HG03439 (cell line): Measurements from ENCODE around the gene MYOM1.

Experiments
- ATAC-seq: cut with Tn5 transposase; IDR thresholded peaks from one replicate; pipeline ENCODE4 v1.9.1; 2021; ENCODE audit warnings: mild to moderate bottlenecking, moderate library complexity; ENCODE audit not compliant: unreplicated experiment

MYOM1 gene

DNA sequence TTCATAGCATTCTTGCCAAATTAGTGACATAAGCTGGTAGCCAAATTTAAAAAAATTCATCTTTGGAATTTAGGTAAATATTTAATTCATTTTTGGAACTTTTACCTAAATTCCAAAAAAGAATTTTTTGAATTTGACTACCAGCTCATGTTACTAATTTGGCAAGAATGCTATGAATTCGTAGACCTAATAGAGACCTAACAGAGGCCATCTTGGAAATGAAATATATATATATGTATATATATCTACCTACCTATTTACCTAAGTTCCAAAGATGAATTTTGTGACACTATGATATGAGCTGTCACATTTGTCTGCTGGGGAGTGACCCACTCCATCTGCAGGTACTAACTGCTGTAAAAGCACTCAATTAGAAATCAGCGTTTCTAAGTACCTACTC lies 65.6 kb downstream of the MYOM1 start:
- ATAC-seq: no peak

DNA sequence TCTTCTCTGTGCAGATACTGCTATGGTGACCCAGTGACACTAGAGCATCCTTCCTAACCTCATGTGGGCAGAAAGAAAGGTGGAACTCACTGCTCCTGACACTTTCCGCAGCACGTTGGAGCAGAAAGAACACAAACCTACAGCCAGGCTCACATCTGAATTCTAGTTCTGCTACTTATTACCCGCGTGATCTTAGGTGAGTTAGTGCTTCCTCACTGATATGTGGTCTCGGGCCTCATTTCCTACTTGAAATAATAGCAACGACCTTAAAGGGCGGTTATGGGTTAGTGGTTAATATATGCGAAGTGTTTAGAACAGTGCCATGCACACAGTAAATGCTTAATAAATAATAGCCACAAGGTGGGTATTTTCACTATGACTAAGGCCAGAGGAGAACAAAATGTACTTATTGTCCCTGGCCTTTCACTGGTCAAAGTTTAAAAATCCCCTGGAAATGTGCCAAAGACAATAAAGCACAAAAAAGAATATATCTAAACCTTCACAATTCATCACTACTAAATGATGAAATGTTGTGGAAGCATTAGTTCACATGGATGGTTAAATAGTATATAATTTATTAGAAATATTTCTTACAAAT lies 66.6 kb downstream of the MYOM1 start:
- no peak for ATAC-seq

DNA sequence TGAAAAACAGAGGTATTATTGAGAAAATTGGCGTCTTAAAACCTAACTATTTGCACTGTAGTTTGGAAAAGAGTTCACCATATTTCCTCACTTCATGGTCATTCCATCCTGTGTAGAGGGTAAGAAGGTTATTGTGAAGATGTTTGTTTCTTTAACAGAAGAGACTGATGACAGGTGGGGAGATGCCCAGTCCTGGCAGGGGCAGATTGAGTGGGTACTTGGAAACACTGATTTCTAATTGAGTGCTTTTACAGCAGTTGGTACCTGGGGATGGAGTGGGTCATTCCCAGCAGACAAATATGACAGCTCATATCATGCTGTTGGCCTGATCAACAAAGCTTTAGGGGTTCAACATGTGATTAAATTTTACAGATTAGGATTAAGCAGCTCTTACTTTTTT lies 67.5 kb downstream of the MYOM1 start:
- ATAC-seq: no peak

DNA sequence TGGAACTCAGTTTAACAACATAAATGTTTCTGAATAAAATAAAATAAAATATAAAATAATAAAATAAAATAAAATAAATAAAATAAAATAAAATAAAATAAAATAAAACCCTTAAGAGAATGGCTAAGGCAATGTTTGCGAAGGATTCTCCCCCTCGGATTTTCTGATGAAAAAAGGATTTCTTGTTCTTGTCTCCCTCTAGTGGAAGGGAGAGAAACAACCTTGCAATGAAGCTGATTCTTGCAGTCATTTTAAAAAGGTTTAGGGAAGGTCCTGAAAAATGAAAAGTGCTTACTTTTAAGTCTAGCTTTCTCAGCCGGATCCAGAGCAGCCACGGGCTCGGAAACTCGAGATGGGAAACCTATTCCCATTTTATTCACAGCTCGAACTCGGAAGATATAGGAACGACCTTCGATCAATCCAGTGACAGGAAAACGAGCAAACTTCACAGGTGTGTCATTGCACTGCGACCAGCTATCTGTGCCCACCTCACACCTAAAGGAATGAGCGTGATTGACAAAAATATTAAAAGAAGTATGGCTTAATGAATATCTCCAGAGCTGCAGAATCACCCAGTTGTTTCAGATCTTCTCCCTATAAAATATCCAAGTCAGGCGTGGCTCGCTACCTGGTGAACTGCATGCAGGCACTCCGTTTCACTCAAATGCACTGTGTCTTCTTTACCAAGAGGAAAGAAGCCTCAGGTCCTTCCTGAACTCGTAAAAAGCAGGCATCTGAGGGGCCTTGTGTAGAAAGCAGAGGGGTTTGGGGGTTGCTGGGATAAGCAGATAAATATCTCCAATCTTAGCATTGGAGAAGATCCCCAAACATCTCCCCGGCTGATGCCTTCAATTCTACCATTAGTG lies 68.1 kb downstream of the MYOM1 start:
- no peak for ATAC-seq

DNA sequence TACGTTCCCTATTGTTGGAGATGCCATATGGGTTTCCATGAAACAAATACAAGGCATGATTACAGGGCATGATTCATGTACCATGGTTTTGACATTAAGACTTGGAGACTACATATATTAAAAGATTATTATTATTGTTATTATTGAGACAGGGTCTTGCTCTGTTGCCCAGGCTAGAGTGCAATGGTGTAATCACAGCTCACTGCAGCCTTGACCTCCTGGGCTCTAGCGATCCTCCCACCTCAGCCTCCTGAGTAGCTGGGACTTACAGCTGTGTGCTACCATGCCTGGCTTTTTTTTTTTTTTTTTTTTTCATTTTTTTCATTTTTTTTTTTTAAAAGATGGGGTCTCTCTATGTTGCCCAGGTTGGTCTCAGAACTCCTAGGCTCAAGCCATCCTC lies 69.1 kb downstream of the MYOM1 start:
- ATAC-seq: no peak

DNA sequence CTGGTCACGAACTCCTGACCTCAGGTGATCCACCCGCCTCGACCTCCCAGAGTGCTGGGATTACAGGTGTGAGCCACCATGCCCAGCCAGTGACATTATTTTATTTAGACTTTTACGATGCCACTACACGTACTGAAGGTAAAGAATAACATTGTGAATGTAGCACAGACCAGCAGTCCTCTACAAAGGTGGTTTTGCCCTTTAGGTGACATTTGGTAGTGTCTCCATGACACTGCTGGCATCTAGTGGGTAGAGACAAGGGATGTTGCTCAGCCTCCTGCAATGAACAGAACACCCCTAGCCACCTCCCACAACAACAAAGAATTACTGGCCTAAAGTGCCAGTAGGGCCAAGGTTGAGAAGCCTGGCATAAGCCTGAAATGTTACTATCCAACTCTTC lies 69.5 kb downstream of the MYOM1 start:
- no peak for ATAC-seq

DNA sequence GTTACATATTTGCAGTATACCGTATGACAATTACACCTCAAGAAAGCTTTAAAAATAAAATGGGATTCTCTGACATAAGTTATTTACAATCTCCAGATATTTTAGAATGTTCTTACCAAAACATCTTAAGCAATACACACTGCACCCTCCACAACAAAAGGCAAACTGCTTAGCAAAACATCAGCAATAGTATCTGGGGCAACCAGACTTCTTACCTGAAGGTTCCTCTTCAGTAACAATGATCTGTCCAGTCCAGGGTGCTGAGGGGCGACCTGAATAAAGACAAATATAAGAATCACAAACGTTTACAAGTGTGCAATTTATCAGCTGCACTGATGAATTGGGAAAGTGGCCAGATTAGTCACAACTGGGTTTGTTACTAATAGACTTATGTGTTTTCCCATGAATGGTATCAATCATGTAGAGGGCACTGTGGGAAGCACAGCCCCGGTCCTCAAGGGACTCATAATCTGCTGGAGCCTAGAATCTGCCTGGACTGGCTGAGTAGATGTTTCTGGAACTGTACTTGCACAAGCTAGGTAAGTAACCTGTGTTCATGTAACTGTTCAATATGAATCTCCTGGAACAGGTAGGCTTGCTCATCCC lies 70.7 kb downstream of the MYOM1 start:
- no peak for ATAC-seq

DNA sequence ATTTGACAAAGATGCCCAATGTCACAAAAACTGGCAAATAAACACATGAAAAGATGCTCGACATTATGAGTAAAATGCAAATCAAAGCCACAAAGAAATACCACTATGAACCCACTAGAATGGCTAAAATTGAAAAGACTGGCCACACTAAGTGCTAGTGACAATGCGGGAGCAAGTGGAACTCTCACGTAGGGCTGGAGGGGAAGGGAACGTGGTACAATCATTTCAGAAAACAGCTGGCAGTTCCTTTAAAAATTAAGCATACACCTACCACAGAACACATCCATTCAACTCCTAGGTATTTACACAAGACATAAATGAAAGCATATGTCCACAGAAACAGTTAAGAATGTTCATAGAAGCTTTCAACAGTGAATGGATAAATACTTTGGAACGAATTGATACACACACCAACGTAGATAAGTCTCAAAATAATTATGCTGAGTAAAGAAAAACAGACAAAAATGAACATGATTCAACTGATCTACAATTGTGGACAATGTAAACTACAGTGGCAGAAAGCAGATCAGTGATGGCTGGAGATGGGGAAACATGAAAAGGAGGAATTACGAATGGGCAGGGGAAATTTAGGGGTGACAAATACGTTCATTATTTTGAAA lies 71.7 kb downstream of the MYOM1 start:
- ATAC-seq: no peak

DNA sequence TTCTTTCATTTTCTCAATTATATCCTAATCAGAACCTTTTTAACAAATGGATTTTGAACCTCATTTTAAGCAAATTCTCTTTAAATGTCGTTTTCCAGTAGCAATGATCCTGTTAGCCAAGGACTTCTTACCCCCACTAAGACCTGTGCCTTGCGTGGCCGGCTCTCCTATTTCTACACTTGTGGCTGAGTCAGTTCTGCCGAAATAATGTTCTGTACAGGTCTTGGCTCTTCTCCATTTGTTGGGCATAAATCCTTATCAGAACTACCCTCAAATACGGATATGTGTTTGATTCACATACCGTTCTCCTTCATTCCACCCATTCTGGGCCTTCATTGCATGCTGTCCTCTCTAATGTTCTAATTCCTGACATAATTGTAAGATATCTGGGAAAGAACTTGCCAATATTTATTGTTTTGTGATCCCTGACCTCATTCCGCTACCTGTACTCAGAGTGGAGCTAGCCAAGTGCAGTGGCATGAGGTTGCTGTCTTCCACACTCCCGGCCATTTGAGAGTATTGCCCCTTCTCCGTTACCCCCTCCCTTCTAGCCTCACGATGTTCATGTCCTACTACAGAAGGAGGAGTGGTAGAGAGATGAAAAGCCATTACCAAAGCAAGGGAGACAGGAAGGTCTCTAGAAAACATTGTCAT lies 78.7 kb downstream of the MYOM1 start:
- ATAC-seq: no peak

DNA sequence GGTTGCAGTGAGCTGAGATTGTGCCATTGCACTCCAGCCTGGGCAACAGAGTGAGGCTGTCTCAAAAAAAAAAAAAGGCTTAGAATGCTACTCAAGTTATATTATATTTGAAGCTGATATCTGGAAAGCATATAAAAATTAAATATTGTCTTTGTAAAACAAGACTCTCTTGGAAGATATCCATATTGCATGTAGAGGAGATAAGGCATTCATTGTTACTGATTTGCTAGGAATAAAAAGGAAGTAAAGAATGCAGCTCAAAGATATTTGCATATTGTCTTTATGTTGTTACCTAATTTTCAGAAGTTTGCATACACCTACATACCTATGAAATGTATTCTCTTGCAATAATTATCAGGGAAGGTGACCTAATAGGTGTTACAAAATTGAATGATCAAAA lies 79.4 kb downstream of the MYOM1 start:
- no peak for ATAC-seq

DNA sequence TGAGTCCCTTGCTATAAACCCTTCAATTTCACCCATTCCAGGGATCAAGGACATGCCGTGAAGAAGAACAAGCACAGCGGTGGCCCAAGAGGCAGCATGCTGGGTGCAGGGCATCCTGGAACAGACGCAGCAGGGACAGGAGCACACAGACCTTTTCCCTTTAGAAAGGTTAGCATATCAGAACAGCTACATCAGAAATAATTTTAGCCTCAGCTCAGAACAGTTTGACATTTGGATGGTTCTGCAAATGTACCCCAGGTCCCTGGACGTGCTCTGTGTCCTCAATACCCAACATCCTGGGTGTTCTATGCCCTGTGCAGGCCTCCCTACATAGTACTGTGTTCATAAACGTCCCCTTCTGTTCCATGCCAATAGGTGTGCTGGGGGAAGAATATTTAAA lies 80.4 kb downstream of the MYOM1 start:
- ATAC-seq: no peak

DNA sequence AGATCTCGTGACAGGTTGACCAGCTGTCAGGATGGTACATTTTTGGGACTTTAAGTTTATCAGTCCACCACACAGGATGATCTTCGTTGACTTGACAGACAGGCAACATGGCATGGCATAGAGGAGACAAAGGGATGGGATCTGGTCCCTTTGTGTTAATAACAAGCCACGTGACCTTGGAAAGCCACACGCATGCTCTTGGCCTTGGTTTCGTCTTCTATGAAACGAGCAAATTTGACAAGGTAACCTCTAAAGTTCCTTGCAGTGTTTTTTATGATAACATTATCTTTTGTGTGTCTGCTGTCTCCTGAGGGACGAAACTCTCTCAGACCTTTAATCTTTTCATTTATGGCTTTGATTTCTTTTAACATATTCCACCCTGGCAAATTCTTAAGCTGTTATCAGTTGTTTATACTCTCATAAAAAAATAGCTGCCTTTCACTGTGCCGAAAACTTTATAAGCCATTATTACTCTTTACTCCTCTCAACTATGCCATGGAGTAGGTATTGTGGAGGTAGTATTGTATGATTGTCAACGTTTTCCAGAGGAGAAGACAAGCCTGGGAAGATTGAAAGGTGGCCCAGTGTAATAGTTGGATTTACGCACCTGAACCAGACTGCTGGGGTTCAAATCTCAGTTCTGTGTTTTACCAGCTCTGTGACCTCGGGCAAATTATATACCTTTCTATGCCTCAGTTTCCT lies 81.3 kb downstream of the MYOM1 start:
- no peak for ATAC-seq

DNA sequence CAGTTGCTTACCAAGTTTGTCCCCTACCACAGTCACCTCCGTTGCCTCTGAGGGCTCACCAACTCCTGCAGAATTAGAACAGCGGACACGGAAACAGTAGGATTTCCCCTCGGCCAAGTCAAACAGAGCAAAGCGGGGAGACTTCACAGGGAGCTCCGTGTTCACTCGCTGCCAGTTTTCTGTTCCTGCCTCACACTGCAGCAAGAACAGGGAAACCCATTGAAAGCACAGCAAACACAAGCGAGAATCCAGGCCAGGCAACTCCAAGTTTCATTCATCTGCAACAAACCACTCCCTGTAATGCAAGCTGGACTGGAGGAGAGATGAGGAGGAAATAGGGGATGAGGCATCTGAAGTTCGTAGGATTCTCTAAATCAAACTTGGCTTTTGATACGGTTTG lies 84.2 kb downstream of the MYOM1 start:
- ATAC-seq: no peak

DNA sequence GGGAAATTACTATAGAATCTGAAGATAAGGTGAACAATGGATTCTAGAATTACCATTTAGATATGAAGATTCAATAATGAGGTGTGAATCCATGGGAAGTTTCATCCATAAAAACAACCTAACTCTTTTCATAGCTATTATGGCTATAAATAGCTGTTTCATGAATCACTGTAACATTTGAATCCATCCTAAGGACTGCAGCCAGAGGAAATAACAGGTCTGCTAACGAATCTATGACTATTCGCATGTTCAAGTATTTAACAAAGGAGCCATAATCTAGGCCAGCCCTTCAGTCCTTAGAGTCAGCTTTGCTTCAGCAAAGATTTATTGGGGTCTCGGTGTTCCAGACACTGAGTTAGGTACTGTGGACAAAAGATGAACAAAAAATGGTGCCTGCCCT lies 87.1 kb downstream of the MYOM1 start:
- no peak for ATAC-seq

DNA sequence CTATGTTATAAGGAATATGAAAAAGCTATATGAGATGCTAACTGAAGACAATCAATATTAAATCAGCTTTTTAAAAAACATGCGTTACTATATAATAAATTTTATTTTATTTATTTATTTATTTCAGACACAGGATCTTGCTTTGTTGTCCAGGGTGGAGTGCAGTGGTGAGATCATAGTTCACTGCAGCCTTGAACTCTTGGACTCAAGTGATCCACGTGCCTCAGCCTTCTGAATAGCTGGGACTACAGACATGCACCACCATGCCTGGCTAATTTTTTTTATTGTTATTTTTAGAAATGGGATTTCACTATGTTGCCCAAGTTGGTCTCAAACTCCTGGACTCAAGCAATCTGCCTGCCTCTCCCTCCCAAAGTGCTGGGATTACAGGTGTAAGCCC lies 89.4 kb downstream of the MYOM1 start:
- ATAC-seq: no peak

DNA sequence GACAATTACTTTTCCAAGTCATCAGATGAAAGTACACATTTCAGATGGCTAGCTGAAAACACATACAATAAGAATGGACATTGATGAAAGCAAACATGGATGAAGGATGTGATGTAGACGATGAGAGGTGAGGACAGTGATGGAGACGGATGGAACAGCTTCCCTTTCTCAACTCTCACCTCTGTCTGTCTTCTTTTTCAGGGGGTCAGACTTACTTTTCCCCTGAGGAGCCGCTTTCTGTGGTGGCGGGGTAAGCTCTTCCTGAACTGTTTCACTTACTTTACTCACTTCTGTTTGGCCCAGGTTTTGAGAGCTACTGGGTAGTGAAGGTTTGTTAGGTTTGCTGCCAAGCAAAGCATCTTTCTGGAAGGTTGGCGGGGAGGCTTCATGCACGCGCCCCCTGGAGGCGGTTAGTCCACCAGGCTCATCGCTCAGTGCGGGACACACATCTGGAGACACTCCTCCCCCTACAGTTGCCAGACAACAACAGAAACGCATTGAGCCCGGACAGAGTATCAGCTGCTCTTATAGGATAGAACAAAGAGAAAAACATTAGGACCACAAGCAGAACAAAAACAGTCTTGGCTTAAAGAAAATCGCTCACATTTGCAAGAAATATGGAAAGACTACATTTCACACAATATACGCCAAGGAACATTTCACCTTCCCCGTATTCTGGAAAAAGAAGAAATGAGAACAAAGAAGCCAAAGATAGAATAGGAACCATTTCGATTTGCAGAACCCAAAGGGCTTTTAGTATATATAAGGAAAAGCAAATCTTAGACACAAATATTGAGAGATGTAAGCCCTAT lies 90.5 kb downstream of the MYOM1 start:
- peak; percentile 86 for ATAC-seq

DNA sequence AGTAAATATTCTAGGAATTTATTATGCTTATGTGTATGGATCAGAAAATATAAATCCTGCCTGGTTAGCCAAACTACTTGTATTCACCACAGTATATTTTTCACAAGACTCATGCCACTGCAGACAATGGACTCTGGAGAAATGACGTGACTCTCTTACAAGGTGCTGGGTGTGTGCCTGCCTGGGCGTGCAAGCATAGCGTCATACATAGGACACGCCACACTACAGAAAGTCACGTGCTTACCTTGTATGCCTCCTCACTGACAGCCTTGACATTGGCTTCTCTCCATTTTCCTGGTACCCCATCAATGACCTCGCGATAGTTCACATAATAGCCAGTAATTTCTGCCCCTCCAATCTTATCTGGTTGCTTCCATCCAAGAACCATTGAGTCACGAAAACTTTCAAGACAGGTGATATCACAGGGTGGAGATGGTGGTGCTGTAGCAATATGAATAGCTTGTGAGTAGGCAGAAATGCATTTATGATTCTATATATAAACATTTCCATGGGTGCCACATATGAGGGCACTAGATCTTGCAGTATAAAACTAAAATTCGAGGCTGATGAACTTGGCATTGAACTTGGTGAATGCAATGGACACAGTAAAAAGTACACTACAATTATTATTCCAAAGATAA lies 93.2 kb downstream of the MYOM1 start:
- no peak for ATAC-seq

DNA sequence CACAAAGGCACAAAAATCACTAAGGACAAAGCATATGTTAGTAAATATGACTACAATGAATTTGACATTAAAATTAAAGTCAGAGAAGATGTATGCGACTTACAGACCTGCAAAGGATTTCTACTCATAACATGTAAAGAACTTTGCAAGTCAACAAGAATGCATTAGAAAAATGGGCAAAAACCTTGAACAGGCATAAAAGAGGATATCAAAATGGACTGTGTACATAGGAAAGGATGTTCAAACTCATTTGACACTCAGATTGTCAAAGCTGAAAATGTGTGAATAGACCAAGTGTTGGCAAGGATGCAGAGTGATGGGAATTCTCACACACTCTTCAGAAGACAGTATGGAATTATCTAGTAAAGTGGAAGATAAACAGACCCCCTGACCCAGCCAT lies 94.9 kb downstream of the MYOM1 start:
- no peak for ATAC-seq

DNA sequence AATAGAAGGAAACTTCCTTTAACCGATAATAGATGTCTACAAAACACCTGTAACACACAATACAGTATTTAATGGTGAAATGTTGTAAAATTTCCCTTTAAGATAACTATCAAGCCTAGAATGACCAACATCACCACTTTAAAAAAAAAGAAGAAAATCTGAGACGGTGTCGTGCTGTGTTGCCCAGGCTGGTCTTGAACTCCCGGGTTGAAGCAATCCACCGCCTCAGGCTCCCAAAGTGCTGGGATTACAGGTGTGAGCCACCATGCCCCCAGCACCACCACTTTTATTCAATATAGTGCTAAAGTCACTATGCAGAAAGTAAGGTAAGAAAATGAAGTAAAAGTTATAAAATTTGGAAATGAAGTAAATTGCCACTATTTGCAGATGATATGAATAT lies 96.9 kb downstream of the MYOM1 start:
- ATAC-seq: no peak
